Measurements from ENCODE around the gene MRAP2.

DNA sequence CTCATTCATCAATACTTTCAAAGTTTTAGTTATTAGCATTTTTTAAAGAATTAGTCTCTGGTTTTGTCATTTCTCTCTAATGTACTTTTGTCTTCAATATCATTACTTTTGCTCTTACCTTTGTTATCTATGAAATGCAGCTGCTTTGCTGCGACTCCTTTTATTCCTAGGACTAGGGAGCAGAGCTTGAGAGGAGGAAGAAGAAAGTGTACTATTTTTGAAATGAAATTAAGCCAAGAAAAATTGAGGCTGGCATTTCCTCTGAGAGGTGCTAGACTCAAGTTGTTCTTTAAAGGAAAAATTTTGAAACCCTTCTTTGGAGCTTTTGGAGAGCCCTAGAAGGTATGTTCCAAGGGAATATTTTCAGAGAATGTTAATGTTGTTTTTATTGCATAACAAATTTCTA is 48.3 kb upstream of the MRAP2 start:
- TF ChIP-seq, protein P1, sequence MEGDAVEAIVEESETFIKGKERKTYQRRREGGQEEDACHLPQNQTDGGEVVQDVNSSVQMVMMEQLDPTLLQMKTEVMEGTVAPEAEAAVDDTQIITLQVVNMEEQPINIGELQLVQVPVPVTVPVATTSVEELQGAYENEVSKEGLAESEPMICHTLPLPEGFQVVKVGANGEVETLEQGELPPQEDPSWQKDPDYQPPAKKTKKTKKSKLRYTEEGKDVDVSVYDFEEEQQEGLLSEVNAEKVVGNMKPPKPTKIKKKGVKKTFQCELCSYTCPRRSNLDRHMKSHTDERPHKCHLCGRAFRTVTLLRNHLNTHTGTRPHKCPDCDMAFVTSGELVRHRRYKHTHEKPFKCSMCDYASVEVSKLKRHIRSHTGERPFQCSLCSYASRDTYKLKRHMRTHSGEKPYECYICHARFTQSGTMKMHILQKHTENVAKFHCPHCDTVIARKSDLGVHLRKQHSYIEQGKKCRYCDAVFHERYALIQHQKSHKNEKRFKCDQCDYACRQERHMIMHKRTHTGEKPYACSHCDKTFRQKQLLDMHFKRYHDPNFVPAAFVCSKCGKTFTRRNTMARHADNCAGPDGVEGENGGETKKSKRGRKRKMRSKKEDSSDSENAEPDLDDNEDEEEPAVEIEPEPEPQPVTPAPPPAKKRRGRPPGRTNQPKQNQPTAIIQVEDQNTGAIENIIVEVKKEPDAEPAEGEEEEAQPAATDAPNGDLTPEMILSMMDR (IDR thresholded peaks at IDR 0.05) = no peak
- TF ChIP-seq POLR2A (IDR thresholded peaks at IDR 0.05) = no peak
